Right lobe of liver (tissue), 4 donors: ENCODE results near the gene IBTK.
"Not testable (repeated sequence)": the region's sequence is repeated elsewhere in the genome, so short reads cannot be mapped to it uniquely, and the experiment has no call there.

Source experiments
- CTCF ChIP-seq, 4 donors: fragments of 200-600 bp in 3 of 4; fragments of 450-650 bp in 1 of 4; IDR thresholded peaks; one replicate each; pipeline versions ENCODE4 v1.5.1 to v1.8.0; 2016 to 2022; ENCODE audit warnings: antibody characterized with exemption in 4 of 4, mild to moderate bottlenecking in 2 of 4
- POLR2A ChIP-seq: fragments of 450-650 bp; IDR thresholded peaks from one replicate; pipeline ENCODE4 v1.6.1; 2017; ENCODE audit warnings: antibody characterized with exemption, mild to moderate bottlenecking
- donor health status: DM: no; HTN: no; CAD: no.
- donor health status: DM: no; HTN: no; CAD: no.
- donor health status: DM: no; HTN: yes; CAD: no.

- TF ChIP-seq CTCF (IDR thresholded peaks at IDR 0.05); POLR2A: not testable (repeated sequence)
These were observed 7.2 kb upstream of the IBTK start for GRCh38 chr6:82254722-82255121.
